HG02642 (cell line): ENCODE results near the gene CDC25A.

Experiments
- ATAC-seq: cut with Tn5 transposase; IDR thresholded peaks from one replicate; pipeline ENCODE4 v1.9.1; 2021; ENCODE audit warnings: mild to moderate bottlenecking; ENCODE audit not compliant: unreplicated experiment, poor library complexity

Gene CDC25A

GRCh38 chr3:48199117-48199516 is 10.9 kb upstream of the CDC25A start:
- ATAC-seq, result no peak

- ATAC-seq, result no peak
These were observed 8.4 kb upstream of the CDC25A start for GRCh38 chr3:48196611-48197010.

DNA sequence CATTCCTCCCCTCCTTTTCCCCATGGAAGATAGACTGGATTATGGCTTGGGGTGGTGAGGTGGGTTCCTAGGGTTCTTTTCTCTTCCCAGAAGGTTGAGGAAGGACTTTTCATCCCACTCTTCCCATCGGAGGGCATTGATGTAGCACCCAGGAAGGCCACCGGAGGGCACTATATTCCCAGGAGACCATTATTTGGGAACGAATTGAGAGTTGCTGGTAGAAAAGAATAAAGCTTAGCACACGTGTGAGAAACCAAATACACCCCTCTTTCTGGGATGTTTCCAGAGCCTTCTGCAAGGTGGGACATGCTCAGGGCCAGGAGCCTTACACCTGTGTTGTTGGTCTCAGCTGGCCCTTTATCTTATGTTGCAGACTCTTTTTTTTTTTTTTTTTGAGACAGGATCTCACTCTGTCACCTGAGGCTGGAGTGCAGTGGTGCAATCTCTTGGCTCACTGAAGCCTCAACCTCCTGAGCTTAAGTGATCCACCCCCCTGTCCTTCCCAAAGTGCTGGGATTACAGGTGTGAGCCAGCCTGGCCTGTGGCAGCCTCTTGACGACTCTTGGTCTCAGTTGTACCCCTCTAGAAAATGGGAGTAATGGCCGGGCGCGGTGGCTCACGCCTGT is 6.3 kb upstream of the CDC25A start:
- no peak for ATAC-seq

GRCh38 chr3:48190911-48191310 is 2.7 kb upstream of the CDC25A start:
- ATAC-seq, result no peak

DNA sequence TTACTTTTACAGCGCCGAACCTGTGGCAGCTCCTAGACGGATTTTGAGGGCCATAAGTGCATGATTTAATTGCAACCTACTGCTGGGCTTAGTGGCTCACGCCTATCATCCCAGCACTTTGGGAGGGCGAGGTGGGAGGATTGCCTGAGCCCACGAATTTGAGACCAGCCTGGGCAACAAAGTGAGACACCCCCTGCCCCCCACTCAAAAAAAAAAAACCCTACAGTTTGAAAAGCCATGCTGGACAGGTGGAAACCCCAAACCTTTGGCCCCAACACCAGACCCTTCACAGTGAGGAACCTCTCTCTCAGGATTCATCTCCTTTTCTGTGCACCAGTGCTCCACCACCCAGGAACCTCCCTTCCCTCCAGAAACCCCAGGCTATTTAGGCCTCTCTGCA is 1.1 kb upstream of the CDC25A start:
- no peak for ATAC-seq

- peak; percentile 35 for ATAC-seq
These were observed 495 bp downstream of the CDC25A start for GRCh38 chr3:48187579-48188265.

DNA sequence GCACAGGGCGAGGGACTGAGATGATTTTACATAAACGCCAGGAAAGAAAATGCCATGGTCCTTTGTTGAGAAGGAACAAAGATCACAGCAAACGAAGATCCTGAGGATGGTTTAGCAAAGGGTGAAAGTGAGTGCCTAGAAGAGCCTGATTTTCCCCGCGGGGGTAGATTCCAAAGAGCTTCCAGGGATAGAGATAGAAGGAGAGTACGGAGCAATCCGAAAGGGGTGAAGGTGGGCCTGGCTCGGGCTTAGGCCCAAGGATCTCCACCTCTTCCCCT is 977 bp downstream of the CDC25A start:
- ATAC-seq, result no peak

GRCh38 chr3:48186631-48187300 is 1.5 kb downstream of the CDC25A start:
- ATAC-seq, result no peak

DNA sequence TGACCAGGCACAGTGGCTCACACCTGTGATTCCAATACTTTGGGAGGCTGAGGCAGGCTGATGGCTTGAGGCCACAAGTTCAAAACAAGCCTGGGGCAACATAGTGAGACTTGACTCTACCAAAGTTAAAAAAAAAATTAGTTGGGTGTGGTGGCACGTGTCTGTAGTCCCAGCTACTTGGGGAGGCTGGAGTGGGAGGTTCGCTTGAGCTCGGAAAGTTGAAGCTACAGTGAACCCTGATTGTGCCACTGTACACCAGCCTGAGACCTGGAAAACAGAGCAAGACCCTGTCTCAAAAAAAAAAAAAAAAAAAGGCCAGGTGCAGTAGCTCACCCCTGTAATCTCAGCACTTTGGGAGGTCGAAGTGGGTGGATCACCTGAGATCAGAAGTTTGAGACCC is 3.1 kb downstream of the CDC25A start:
- ATAC-seq, result no peak

DNA sequence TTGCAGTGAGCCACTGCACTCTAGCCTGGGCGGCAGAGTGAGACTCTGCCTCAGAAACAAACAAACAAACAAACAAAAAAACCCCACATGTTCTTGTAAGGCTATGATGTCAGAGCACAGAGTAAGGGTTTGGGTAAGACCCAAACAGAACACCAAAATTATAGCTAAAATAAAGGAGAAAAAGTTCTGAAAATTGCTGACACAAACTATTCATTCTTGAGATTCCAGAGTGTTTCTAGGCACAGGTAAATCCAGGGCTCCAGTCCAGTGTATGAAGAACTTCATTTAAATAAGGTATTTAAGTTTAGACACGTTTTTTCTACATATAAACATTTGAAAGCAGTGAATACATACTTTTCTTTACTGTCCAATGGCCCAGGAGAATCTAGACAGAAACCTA is 3.9 kb downstream of the CDC25A start:
- ATAC-seq, result no peak

DNA sequence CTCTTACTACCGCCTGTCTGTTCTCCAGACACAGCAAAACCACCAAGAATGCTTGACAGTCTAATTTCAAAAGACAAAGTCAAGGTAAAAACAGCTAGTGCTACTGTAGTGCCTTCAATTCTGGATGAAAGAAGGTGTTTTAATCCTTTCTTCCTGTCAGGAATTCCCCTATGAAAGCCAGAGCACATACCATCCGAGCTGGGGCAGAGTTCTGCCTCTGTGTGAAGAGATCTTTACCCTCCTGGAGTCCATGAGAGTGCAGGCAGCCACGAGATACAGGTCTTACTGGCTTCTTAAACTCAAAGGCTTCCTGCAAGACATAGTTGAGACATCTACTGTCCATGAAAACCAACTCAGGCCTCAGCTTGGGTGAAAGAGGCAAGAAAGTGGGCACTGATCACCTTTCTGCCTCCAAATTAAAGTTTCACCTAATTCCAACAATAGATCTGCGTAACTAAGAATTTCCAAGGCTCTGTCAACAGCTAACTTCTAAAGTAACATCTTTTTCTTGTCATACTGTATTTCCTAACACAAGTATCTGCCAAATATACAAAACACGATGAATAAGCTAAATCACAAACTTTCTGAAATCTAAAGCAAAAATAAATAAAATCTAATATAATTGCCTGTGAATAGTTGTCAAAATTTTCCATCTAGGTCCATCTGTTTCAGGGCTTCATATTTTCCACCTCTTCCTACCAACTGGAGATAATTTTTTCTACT is 7.5 kb downstream of the CDC25A start:
- no peak for ATAC-seq

- no peak for ATAC-seq
These were observed 8.2 kb downstream of the CDC25A start for GRCh38 chr3:48180021-48180420.

GRCh38 chr3:48178072-48178471 is 10.1 kb downstream of the CDC25A start:
- no peak for ATAC-seq

DNA sequence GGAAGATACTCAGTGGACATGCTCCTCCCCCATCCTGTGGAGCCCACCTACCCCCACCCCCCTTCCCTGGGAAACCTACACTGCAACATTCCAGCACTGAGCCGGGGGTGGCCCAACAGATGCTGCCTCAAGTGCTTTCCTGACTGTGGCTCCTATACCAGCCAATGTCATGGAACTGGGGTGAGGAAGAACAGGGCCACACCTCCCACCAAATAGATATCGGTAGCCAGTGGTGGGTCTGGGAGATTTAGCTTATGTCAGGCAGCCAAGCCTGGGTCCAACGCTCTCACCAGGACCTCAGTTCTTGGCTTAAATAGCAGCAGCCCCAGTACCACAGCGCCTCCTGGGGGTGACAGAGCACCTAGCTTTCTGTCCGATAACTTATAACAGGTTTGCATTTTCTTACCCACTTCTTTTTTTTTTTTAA is 30.3 kb downstream of the CDC25A start:
- no peak for ATAC-seq

DNA sequence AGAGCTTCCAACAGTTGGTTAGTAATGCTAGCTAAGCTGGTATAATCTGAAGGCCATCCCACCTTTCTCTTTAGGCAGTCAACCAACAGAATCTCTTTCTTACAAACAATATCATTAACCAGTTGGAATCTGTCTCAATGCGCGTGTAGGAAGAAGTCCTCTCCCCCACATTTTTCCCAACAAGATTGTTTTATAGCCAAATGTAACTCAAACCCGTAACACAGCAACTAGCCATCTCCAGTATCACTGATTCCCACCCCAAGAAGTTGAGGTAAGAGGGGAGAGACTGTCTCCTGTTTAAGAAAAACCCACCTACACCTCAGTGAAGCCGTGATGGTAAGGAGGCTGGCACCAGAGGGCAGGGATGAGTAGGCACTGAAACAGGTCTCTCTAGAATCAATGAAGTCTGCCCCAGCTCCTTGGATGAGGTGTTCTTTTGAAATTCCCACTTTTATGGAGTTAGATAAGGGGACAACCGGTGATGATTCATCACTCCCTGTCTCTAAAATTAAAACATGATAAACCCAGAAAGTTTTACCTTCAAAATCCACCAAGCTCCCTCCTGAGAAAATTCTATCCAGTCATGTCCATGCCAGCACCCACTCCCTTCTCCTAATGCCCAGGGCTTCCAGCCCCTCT is 30.9 kb downstream of the CDC25A start:
- ATAC-seq, result no peak

DNA sequence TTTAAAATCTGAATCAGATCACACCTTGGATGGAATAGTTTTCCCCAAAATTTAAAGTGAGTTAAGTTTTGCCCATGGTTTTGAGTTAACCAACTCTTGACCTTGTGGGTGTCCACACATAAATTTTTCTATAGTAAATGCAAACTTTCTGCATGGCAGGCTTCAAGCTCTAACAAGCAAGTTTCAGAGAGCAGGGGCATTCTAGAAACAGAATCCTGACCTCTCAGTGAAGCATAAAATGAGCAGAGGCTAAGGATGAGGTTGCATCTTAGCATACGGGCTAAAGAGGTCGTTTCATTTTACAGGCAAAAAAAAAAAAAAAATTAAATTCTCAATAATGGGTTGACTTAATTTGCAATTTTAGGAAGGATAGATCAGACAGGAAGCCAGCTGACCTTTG is 32.1 kb downstream of the CDC25A start:
- no peak for ATAC-seq

GRCh38 chr3:48155122-48155521 is 33.1 kb downstream of the CDC25A start:
- no peak for ATAC-seq

- no peak for ATAC-seq
These were observed 36.3 kb downstream of the CDC25A start for GRCh38 chr3:48151807-48152427.

- peak; percentile 74 for ATAC-seq
These were observed 37.0 kb downstream of the CDC25A start for GRCh38 chr3:48151058-48151806.

DNA sequence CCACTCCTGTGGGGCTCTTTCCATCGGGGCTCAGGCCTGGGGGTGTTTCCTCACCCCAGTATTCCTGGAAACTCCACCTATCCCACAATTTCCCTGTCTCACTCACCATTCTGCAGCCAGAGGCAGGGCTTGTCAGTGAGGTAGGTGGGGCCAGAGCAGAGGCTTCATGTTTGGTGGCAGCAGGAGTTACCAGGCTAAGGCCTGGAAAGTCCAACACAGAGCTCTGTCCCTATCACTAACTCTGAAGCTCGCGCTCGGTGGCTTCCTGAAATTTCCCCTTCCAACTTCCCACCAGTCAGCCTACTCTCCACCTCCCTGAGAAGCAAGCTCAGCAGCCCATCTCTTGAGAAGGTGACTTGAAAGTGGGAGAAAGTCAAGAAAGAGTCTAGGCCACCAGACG is 44.2 kb downstream of the CDC25A start:
- no peak for ATAC-seq
